DLD1 (cell line): Measurements from ENCODE around the gene NIN.
"Not testable (repeated sequence)": the region's sequence is repeated elsewhere in the genome, so short reads cannot be mapped to it uniquely, and the experiment has no call there.

Experiments
- in situ Hi-C: cut with HindIII; loops from 2 replicates; pipeline ENCODE4 v1.10.0; 2017; ENCODE audit warnings: low sequenced_read_pairs

Gene NIN

DNA sequence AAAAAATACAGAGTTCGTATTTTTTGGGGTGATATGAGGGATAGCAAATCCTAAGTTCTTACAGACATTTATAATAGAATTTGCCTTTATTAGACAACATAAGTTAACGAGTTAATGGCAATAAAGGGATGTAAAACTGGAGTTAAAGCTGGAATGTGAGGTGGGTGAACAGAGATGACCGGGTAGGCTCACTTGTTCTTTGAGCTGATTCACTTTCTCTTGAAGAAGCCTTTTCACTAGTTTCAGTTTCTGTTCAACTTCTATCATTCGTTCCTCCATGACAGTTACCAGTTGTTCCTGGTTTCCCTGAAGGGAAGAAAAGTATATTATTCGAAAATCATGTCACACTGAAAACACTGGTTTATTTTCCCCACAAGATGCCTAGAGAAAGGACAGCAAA is 105.2 kb downstream of the NIN start:
- in situ Hi-C loops: no loop called here

DNA sequence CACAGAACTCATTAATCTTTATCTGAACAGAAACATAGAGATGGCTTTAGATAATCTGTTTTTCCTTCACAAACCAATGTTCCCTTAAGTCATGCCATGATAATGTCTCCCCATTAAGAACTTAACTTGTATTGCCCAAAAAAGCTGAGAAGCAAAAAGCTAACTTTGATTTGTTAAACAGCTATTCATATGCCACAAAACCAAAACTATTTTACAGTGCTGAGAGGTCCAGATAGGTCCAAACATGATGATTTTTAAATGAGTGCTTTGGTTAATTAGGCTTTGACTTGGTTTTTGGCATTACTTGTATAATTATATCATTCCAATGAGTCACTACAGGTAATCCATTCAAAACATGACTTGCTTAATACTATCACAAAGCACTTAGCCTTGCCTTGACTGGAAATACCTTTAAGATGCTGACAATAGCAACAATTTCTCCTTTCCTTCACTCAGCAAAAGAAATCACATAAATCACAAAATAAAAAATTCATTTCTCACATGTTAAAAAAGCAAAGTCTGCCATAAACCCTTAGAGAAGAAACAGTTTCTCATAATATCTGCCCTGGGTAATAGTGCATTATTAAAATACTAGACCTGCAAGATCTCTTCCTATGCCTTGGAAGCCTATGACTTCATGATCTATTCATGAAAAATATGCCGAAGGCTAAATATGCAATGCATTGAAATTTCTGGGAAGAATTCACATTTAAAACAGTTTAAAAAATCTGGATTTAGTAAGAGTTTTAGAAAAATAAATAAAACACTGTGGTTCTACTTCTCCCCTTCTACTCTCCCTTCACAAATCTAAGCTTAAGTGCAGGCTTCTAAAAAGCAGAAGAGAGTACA is 110.8 kb downstream of the NIN start:
- in situ Hi-C loops: no loop called here

DNA sequence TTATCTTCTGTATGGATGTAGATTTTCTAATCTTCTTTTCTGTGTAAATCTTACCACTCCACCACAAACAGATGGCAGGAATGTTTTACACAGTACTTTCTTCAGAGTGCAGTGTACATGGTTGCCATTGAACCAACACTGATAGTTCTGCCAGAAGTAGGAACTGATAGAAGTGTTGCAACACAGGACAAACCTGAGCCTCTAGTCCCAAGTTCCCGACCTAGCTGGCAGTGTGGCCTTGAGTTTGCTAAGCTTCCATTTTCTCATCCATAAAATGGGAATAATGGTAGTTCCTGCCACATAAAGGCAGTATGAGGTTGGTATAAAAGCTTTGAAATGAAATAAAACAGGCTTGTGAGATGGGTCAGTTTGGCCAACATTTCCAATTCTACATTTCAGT is 112.0 kb downstream of the NIN start:
- in situ Hi-C loops: no loop called here

DNA sequence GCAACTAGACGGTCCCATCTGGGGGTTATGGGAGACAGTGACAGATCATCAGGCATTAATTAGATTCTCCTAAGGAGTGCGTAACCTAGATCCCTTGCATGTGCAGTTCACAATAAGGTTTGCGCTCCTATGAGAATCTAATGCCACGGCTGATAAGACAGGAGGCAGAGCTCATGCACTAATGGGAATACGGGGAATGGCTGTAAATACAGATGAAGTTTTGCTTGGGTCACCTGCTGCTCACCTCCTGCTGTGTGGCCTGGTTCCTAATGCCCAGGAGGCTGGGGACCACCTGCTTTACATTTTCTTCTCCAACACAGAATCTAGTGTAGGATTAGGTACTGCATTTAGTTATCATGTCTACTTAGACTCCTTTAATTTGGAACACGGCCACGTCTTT is 113.2 kb downstream of the NIN start:
- in situ Hi-C loops: no loop called here

DNA sequence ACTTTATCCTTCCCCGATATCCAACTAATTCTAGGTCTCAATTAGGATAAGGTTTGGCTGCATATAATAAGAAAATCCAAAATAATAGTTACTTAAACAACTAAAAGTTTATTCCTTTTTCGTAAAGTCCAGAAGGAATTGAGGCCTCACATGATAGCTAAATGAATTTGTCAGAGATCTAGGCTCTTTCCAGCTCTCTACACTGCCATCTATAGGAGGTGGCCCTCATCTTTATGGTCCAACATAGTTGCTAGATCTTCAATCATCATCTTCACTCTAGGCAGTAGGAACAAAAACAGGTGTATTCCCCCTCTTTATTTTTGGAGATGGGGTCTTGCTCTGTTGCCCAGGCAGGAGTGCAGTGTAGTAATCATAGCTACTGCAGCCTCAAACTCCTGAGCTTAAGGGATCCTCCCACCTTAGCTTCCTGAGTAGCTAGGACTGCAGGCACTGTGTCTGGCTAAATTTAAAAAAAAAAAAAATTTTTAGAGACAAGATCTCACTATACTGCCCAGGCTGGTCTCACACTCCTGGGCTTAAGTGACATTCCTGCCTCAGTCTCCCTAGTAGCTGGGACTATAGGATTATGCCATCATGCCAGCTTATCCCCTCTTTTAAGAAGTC is 116.4 kb downstream of the NIN start:
- in situ Hi-C loops: no loop called here

DNA sequence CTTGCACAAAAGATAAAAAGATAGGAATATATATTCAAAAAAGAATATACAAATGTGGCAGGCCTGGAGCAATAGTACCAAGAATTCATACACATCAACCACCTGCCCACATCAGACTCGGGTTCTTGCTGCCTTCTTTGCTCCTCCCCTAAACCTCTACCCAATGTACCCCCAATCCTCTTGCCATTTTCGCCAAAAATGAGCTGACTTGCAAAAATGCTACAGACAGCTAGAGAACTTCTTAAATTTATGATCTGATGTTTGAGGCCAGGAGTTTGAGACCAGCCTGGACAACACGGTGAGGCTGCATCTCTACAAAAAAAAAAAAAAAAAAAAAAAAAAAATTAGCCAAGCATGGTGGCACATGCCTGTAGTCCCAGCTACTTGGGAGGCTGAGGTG is 119.9 kb downstream of the NIN start:
- in situ Hi-C loops: no loop called here

DNA sequence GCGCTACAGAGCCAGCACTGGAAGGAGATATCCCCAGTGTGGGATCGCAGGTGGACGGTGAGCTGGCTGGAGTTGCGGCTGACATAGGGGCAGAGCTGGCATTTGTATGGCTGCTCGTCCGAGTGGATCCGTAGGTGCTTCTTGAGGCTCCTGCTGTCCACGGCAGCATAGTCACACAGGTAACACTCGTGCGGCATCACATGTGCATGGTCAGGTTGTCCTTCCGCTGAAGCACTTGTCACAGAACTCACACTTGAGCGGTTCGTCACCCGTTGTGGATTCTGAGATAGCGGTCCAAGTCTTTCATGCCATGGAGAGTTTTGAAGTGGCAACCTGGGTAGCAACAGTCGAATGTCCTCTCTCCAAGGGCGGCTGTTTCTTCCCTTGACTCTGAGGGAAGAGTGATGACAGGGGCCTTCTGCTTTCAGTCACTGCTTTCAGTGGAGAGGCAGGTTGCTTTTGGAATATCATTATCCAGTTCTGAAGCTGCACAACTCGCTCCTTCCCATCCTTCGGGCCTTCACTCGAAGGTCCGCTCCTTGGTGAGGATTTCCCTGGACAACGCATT is 125.9 kb downstream of the NIN start:
- in situ Hi-C loops: no loop called here

DNA sequence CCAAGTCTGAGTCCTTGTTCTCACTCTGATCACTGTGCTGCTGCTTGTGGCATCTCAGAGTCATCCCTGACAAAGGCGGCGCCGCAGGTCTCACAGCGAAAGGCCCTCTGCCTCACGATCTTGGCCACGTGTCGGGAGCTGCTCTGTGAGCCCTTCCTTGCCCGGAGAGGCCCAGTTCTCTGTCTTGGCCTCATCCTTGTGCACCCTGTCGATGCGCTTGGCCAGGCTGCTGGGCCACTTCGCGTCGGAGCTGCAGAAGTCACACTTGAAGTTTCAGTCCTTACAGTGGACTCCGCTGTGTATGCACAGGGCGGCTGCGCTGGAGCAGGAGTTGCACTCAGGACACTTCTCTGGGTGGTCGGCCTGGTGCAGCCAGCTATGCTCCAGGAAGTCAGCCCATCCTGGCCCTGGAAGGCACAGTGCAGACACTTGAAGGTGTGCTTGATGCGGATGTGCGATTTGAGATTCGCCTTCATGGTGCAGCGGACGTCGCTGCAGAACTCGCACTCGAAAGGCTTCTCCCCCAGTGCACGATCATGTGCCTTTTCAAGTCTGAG is 126.4 kb downstream of the NIN start:
- in situ Hi-C loops: no loop called here

DNA sequence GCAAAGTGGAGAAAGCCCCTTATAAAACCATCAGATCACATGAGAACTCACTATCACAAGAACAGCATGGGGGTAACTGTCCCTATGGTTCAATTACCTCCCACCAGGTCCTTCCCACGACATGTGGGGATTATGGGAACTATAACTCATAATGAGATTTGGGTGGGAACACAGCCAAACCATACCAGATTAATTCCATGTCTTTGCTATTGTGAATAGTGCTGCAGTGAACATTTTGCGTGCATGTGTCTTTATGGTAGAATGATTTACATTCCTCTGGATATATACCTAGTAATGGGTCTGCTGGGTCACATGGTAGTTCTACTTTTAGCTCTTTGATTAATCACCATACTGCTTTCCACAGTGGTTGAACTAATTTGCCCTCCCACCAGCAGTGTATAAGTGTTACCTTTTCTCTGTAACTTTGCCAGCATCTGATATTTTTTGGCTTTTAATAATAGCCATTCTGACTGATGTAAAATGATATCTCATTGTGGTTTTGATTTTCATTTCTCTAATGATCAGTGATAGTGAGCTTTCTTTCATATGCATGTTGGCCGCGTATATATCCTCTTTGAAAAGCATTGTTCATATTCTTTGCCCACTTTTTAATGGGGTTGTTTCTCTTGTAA is 133.2 kb downstream of the NIN start:
- in situ Hi-C loops: no loop called here

DNA sequence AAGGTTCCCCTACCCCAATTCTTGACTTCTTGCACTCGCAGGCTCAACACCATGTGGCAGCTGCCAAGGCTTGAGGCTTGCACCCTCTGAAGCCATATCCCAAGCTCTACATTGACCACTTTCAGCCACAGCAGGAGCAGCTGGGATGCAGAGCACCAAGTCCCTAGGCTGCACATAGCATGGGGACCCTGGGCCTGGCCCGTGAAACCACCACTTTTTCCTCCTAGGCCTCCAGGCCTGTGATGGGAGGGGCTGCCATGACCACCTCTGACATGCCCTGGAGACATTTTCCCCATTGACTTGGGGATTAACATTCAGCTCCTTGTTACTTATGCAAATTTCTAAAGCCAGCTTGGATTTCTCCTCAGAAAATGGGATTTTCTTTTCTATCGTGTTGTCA is 136.7 kb downstream of the NIN start:
- in situ Hi-C loops: not testable (repeated sequence)

DNA sequence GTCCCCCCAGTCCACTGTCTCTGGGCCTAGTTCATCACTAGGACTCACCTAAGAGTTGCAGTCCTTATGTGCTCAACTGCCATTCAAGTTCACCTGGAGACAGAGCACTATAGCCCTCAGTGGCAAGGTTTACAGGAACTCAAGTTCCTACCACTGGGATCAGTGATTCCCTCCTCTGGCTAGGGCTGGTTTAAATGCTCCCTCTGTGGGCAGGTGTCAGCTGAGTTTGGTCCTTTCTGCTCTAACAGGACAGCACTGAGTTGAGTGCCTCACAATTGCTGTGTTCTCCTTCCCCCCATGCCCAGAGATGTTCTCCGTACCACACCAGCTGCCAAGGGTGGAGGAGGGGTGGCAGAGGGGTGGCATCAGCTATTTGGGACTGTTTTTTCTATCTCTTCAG is 142.1 kb downstream of the NIN start:
- in situ Hi-C loops: no loop called here

DNA sequence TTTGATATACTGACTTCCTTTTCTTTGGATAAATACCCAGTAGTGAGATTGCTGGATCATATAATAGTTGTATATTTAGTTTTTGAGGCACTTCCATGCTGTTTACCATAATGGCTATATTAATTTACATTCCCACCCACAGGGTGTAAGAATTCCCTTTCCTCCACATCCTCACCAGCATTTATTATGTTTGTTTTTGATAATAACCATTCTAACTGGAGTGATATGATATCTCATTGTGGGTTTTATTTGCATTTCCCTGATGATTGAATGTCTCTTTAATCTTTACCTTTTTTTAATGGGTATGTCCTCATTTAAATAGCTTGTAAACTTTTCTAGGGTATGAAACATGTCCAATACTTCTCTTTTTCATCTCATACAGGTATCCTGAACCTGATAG is 151.3 kb downstream of the NIN start:
- in situ Hi-C loops: no loop called here

DNA sequence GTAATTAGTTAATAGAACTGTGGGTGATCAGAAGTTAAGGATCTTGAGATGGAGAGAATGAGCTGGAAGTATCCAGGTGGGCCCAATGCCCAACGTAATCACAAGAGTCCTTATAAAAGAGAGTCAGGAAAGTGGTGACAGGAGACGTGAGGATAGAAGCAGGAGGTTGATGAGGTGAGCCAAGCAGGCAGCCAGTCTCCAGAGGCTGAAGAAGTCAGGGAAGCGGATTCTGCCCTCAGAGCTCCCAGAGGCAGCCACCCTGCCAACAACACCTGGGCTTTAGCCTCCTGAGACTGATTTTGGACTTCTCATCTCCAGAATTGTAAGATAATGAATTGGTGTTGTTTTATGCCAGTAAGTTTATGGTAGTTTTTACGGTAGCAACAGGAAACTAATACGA is 152.8 kb downstream of the NIN start:
- in situ Hi-C loops: no loop called here

DNA sequence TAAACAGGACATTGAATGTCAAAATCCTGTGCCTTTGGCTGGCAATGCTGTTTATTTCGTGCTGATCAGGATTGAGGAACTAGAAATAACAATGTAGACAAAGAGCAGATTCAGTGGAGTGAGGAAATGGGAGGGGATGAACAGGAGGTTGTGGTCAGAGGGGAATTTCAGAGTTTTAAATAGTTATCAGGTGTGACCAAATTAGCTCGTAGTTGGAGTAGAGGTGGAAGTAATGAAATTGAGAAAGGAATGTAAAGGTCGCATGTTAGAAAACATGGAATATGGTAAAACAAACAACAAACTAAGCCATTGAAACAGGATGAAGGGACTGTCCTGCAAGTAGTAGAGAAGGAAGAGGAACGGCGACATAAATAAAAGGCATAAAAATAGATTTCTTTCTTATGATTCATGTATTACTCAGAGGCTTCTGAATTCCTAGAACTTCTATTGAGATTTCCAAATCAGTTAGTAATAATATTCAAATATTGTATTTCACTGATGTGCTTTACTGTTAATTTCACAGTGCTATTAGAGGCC is 153.4 kb downstream of the NIN start:
- in situ Hi-C loops: no loop called here

DNA sequence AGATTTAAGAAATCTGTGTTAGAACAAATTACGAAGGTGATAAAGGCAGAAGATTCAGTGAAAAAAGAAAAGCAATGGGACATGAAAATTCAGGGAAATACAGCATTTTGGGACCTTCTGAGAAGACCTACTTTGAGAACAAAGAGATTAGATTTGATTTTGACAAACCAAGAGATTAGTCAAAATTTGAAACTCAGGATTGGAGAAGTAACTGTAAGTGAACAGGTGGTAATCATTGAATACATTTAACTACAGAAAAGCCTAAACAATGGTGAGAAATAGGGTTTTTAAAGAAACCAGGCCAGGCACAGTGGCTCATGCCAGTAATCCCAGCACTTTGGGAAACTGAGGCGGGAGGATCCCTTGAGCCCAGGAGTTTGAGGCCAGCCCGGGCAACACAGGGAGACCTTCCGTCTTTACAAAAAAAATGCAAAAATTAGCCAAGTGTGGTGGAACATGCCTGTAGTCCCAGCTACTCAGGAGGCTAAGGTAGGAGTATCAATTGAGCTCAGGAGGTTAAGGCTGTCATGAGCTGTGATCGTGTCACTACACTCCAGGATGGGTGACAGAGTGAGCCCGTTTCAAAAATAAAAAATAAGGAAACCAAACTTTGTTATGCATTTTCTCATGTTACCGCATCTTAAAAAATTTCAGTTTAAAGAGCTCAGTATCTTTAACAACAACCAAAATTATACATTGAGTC is 154.0 kb downstream of the NIN start:
- in situ Hi-C loops: no loop called here

DNA sequence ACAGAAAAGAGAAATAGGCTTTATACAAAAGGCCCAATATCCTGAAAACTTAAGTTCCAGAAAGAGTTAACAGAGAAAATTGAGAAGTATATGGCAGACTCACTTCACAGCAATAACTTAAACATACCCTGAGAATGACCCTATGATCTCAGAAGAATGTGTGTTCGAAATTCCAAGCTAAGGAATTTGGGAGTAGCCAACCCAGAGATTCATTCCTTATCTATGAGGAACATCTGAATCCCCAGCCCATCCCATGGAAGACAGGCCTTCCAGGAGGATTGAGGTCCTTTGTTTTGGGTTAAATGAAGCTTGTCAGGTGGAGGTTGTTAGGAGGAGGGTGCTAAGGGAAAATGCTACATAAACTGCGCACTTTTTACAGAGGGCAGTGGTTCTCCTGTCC is 155.4 kb downstream of the NIN start:
- in situ Hi-C loops: no loop called here

DNA sequence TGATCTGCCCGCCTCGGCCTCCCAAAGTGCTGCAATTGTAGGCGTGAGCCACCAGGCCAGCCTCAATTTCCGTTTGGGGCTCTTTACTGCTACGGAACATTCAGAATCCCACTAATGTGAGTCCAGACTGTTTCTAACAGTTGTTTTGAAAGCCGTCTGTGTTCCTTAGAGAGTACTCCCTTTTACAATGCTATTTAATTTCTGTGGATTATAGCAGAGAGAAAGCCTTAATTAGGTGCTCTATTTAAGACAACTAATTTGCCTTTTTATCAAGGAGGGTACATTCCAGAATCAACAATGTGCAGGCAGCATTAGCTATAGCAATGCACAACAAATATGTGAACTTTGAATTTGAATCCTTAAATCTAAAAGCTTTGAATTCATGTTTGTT is 160.1 kb downstream of the NIN start:
- in situ Hi-C loops: no loop called here

DNA sequence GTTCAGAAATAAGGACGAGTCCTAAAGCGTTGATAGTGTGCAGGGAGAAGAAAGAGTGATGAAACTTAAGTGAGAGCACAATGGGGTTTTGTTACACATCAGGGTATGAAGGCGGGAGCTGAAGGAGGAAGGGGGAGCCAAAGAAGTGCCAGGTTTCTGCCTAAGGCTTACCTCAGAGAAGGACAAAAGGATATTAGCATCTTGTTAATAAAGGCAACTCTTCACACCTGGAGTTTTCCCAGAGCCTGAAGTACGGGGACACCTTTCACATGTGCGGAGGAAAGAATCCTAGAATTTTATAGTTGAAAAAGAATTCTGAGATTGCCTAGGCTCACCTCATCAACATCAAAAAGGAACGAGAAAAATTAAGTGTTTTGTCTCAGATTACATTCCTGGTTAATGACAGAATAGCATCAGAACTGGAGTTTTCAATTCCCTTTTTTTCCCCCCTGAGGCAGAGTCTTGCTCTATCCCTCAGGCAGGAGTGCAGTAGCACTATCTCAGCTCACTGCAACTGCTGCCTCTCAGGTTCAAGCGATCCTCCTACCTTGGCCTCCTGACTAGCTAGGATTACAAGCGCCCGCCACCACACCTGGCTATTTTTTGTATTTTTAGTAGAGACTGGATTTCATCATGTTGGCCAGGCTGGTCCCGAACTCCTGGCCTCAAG is 160.6 kb downstream of the NIN start:
- in situ Hi-C loops: no loop called here
